Stimulated activated effector memory CD8-positive, alpha-beta T cell treated with anti-CD3 and anti-CD28 coated beads, Interleukin-12 subunit alpha, Interleukin-12 subunit beta, amount 100 ng/mL, for 72 hours (primary cell): Measurements from ENCODE around the gene HNRNPA2B1.
"Not testable (repeated sequence)": the region's sequence is repeated elsewhere in the genome, so short reads cannot be mapped to it uniquely, and the experiment has no call there.

ENCODE experiments used
- ATAC-seq: fragments of 150-1000 bp; cut with Tn5 transposase; 2 replicates; pipeline ENCODE4 v1.10.0; 2021
- DNase-seq, 2 donors: peaks; one replicate each; pipeline ENCODE4 v3.0.0; 2021 to 2022; ENCODE audit warnings: low spot score in 2 of 2
- H3K27ac Mint-ChIP-seq: one replicate; pipeline ENCODE4 v1.8.0; 2022; ENCODE audit warnings: mild to moderate bottlenecking, mixed read lengths
- H3K36me3 Mint-ChIP-seq: one replicate; pipeline ENCODE4 v1.8.0; 2022; ENCODE audit warnings: mild to moderate bottlenecking, mixed read lengths
- H3K4me1 Mint-ChIP-seq: one replicate; pipeline ENCODE4 v1.8.0; 2022; ENCODE audit warnings: mixed read lengths
- H3K4me3 Mint-ChIP-seq: one replicate; pipeline ENCODE4 v1.8.0; 2022; ENCODE audit warnings: mild to moderate bottlenecking, mixed read lengths
- H3K9me3 Mint-ChIP-seq: one replicate; pipeline ENCODE4 v1.8.0; 2022; ENCODE audit warnings: mixed read lengths

The HNRNPA2B1 gene

DNA sequence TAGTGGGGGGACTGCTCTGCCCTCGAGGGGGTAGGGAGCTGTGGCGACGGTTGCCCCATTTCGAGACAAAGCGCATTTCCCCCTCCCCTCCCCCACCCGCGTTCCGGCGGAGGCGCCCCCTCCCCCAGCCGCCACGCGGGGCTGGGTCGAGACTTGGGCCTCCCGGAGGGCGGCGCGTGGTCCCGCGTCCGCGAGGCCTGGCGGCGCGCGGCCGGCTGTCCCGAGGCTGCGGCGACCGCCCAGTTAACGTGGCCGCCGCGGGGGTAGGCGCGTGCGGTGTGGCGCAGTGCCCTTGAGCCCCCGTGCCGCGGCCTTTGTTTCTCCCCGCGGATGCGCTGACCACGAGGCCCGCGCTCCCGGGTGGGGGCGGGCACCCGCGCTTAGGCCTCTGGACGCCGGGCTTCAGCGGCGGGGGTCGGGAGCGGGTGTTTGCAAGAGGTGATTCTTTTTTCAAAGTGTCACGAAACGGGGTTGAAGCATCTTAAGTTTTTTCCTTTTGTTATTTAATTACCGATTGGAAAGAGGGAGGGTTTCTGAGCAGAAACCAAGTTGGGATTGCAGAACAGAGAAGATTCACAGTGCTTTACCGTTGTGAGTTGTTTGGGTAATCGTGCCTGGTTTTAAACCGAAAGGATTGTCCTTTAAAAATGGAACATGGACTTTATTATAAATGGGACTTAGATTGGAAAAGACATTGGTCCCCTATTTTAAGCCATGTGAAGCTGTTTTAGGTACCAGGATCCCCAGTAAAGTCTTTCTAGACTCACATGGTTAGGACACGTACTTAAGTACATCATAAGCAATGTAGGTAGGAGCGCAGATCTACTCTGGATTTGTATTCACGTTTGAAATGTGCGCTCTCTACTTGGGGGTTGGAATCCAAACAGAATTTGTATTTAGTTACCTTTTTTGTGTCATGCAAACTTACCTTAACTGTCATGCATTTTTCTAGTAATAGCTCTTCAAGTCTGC, 1.8 kb upstream of the HNRNPA2B1 start:
- peak overlapping the region; percentile 99 for H3K4me3 Mint-ChIP-seq
- peak in 1 of 2 donors; percentile 48 for DNase-seq
- H3K4me1 Mint-ChIP-seq = peaks cover 48% of the 10 kb centered on the region
- no peaks in the 10 kb centered on the region for H3K9me3 Mint-ChIP-seq
- H3K36me3 Mint-ChIP-seq = peaks cover 97% of the 10 kb centered on the region
- H3K27ac Mint-ChIP-seq = peak overlapping the region; percentile 100
- no peak for ATAC-seq

- H3K4me1 Mint-ChIP-seq = peaks cover 49% of the 10 kb centered on the region
- peaks cover 97% of the 10 kb centered on the region for H3K36me3 Mint-ChIP-seq
- peak within 1 kb of the TSS; percentile 99 for H3K4me3 Mint-ChIP-seq
- H3K9me3 Mint-ChIP-seq = no peaks in the 10 kb centered on the region
- ATAC-seq (peak; percentile 75), DNase-seq (peak; percentile 85 to 98)
- peak within 1 kb of the TSS; percentile 100 for H3K27ac Mint-ChIP-seq
Observed at GRCh38 chr7:26201247-26202018, 887 bp upstream of the HNRNPA2B1 start, which contains the start of gene CBX3. TSS of gene CBX3 (plus strand) at chr7:26201745. CDS start at chr7:26202999, 1,254 bp downstream.

DNA sequence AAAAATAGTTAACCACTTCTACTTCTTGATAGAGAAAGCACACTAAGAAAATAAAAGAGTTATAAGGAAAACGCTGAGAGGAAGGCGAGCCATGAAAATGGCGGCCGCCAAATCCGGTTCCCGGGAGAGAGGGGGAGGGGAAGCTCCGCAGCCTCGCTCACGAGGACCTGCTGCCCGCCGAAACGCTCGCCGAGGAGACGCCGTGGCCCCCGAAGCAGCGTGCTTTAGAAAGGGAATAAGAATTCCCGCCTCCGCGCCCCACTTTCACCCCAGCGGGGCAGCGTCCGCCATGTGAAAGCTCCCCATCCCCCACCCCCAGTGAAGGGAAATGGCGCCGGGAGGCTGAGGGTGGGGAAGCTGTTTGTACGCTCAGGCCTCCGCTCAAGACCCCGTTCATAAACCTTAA, 505 bp downstream of the HNRNPA2B1 start:
- Mint-ChIP-seq H3K27ac (peak overlapping the region; percentile 100), H3K9me3 (no peaks in the 10 kb centered on the region), H3K4me3 (peak overlapping the region; percentile 99), H3K4me1 (peaks cover 49% of the 10 kb centered on the region), H3K36me3 (peaks cover 97% of the 10 kb centered on the region)
- DNase-seq (peak; percentile 71 to 90), ATAC-seq (peak; percentile 38)

- Mint-ChIP-seq H3K27ac (peak overlapping the region; percentile 100), H3K4me1 (peaks cover 48% of the 10 kb centered on the region), H3K36me3 (peaks cover 97% of the 10 kb centered on the region), H3K4me3 (peak overlapping the region; percentile 99), H3K9me3 (no peaks in the 10 kb centered on the region)
- DNase-seq (peak; percentile 40 to 76), ATAC-seq (no peak)
Observed at GRCh38 chr7:26199301-26200037, 1.1 kb downstream of the HNRNPA2B1 start.

GRCh38 chr7:26198781-26199169, 1.8 kb downstream of the HNRNPA2B1 start:
- Mint-ChIP-seq H3K4me3 (peak overlapping the region; percentile 99), H3K9me3 (no peaks in the 10 kb centered on the region), H3K4me1 (peaks cover 48% of the 10 kb centered on the region), H3K36me3 (peaks cover 97% of the 10 kb centered on the region), H3K27ac (peak overlapping the region; percentile 100)
- DNase-seq = peak in 1 of 2 donors; percentile 47
- ATAC-seq = no peak

GRCh38 chr7:26198133-26198780, 2.3 kb downstream of the HNRNPA2B1 start:
- H3K4me3 Mint-ChIP-seq = peak overlapping the region; percentile 99
- ATAC-seq (no peak), DNase-seq (peak in 1 of 2 donors; percentile 46)
- peak overlapping the region; percentile 100 for H3K27ac Mint-ChIP-seq
- peaks cover 51% of the 10 kb centered on the region for H3K4me1 Mint-ChIP-seq
- no peaks in the 10 kb centered on the region for H3K9me3 Mint-ChIP-seq
- H3K36me3 Mint-ChIP-seq = peaks cover 97% of the 10 kb centered on the region

GRCh38 chr7:26197153-26198115, 3.1 kb downstream of the HNRNPA2B1 start:
- Mint-ChIP-seq H3K9me3 (no peaks in the 10 kb centered on the region), H3K4me3 (peak overlapping the region; percentile 99), H3K36me3 (peaks cover 97% of the 10 kb centered on the region), H3K27ac (peak overlapping the region; percentile 100), H3K4me1 (peaks cover 59% of the 10 kb centered on the region)
- ATAC-seq = no peak
- peak in 1 of 2 donors; percentile 47 for DNase-seq

GRCh38 chr7:26195867-26196657, 4.5 kb downstream of the HNRNPA2B1 start:
- H3K4me3 Mint-ChIP-seq = peak overlapping the region; percentile 99
- DNase-seq = peak in 1 of 2 donors; percentile 45
- no peak for ATAC-seq
- H3K9me3 Mint-ChIP-seq = no peaks in the 10 kb centered on the region
- peak overlapping the region; percentile 100 for H3K27ac Mint-ChIP-seq
- H3K4me1 Mint-ChIP-seq = peaks cover 66% of the 10 kb centered on the region
- H3K36me3 Mint-ChIP-seq = peaks cover 100% of the 10 kb centered on the region

- Mint-ChIP-seq H3K4me1 (peaks cover 69% of the 10 kb centered on the region), H3K36me3 (peaks cover 100% of the 10 kb centered on the region), H3K27ac (peak overlapping the region; percentile 100), H3K9me3 (no peaks in the 10 kb centered on the region), H3K4me3 (peak overlapping the region; percentile 99)
- ATAC-seq = no peak
- no peak for DNase-seq
Observed at GRCh38 chr7:26195182-26195581, 5.4 kb downstream of the HNRNPA2B1 start.

GRCh38 chr7:26194764-26195163, 5.8 kb downstream of the HNRNPA2B1 start:
- DNase-seq (peak in 1 of 2 donors; percentile 49), ATAC-seq (peak; percentile 2)
- Mint-ChIP-seq H3K36me3 (peaks cover 100% of the 10 kb centered on the region), H3K4me3 (peak overlapping the region; percentile 99), H3K4me1 (peaks cover 68% of the 10 kb centered on the region), H3K27ac (peak overlapping the region; percentile 100)
- not testable (repeated sequence) for H3K9me3 Mint-ChIP-seq

DNA sequence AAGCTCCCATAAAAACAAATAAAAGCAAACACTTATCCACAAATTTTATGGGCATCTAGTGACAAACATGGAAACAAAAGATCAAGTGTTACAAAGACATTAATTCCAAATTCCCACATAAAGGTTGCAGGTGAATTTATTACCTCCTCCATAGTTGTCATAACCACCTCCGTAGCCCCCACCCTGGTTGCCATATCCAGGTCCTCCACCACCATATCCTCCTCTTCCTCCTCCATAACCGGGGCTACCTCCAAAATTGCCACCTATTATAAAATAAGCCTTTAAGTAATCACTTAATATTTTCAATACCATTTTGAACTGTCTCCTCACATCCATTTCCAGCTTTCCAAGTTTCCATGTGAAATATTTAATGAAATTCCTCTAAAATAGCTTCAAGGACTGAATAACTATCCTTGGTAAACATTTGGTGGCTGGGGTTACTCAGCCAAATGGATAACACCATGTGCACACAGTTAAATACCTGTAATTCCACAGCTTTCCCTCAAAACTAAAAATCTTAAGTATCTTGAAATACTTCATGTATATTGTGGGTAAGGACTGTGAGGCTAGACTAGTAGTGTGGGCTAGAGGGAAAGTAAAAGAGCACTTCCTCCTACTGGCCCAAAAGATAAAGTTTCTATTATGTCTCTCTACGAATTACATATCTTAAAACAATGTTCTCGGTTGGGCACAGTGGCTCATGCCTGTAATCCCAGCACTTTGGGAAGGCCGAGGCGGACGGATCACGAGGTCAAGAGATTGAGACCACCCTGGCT, 6.9 kb downstream of the HNRNPA2B1 start:
- no peaks in the 10 kb centered on the region for H3K9me3 Mint-ChIP-seq
- H3K36me3 Mint-ChIP-seq = peaks cover 100% of the 10 kb centered on the region
- peaks cover 74% of the 10 kb centered on the region for H3K4me1 Mint-ChIP-seq
- peak overlapping the region; percentile 100 for H3K27ac Mint-ChIP-seq
- peak overlapping the region; percentile 99 for H3K4me3 Mint-ChIP-seq
- DNase-seq (peak in 1 of 2 donors; percentile 34), ATAC-seq (peak; percentile 38)

DNA sequence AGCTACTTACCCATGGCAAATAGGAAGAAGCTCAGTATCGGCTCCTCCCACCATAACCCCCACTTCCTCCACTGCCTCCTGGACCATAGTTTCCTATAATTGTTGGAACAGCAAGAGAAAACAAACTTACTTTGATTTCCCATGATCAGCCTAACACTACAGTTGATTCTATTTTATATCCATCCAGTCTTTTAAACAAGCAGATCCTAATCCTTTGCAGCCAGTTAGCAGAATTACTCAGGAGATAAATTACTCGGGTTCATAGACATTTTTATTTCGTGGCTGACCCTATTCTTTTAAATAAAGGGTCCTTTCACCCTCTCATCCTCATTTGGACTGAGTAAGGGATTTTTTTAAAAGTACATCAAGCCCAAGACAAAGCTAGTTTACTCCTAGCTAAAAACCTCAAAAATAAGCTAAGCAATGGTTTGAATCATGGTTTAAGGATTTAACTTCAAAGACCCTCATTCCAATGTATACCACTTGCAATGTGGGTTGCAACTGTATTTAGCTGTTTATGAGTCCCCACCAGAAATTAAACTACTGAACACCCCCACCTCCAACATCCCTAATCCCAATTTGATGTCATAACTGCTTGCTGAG, 8.0 kb downstream of the HNRNPA2B1 start:
- H3K4me1 Mint-ChIP-seq = peaks cover 84% of the 10 kb centered on the region
- H3K36me3 Mint-ChIP-seq = peaks cover 100% of the 10 kb centered on the region
- peak overlapping the region; percentile 99 for H3K4me3 Mint-ChIP-seq
- DNase-seq = peak in 1 of 2 donors; percentile 38
- H3K27ac Mint-ChIP-seq = peak overlapping the region; percentile 100
- H3K9me3 Mint-ChIP-seq = no peaks in the 10 kb centered on the region
- no peak for ATAC-seq
